Myocyte (in vitro differentiated cells): ENCODE data around the gene SDC4. TPM values are rescaled to one million over a fixed set of nuclear protein-coding genes. Genes with fewer than 3 reads are reported as not detected.
A peak's percentile ranks its signal among the peaks of the same experiment; 100 is the strongest.

Experiments
- DNase-seq: peaks from one replicate; pipeline ENCODE4 v3.0.0-alpha.2; 2012; ENCODE audit warnings: low read depth
- polyA plus RNA-seq: library from polyadenylated mRNA; unstranded; fragments of >200 nt; gene quantifications from one replicate; pipeline ENCODE4 v1.2.1, GENCODE V29; 2012; ENCODE audit warnings: missing spikeins
- total RNA-seq: library from RNA; depleted of rRNA; stranded (reverse); fragments of >200 nt; gene quantifications from 2 replicates; pipeline ENCODE4 v1.2.3, GENCODE V29; 2014

Gene SDC4
- 34.8 and 51.5 TPM in 2 replicates for total RNA-seq
- 42.9 TPM for polyA plus RNA-seq

- peak; percentile 76 for DNase-seq
These were observed at the start of gene SDC4 for GRCh38 chr20:45347936-45348778. Gene SDC4, minus strand, starts transcription at chr20:45348424. Its CDS starts 40 bp downstream, at chr20:45348384.

DNA sequence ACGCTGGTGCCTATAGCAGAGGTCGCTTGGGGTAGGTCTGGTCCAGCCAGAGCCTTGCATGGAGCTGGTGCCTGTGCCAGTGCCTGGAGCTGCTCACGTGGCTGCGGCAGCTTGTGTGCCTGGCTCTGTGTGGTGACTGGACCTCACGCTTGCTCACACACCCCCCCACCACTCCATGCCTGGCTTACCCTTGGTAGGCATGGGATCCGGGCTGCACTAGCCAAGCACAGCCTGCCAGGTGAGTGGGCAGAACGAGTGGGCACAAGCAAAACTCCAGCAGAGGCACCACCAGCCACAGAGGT lies 46.8 kb upstream of the SDC4 start:
- no peak for DNase-seq

GRCh38 chr20:45394221-45395113 lies 46.2 kb upstream of the SDC4 start:
- no peak for DNase-seq

GRCh38 chr20:45392733-45393132 lies 44.5 kb upstream of the SDC4 start:
- DNase-seq = peak; percentile 11

DNA sequence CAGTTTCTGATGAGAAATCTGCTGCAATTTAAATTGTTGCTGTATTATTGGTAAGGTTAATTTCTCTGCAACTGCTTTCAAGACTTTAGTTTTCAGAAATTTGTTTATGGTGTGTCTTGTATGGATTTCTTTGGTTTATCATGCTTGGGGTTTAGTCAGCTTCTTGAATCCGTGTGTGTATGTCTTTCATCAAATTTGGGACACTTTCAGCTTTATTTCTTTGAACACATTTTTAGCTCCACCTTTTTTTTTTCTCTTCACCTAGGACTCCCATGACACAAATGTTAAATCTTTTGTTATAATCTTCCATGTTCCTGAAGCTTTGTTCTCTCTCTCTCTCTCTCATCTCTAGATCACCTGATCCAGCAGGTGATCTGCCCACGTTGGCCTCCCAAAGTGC lies 43.3 kb upstream of the SDC4 start:
- no peak for DNase-seq

- no peak for DNase-seq
These were observed 42.7 kb upstream of the SDC4 start for GRCh38 chr20:45390931-45391330.

- DNase-seq = no peak
These were observed 39.0 kb upstream of the SDC4 start for GRCh38 chr20:45387274-45387673.

- no peak for DNase-seq
These were observed 30.0 kb upstream of the SDC4 start, which contains the start of gene TP53TG5 for GRCh38 chr20:45378191-45378590. Gene TP53TG5, minus strand, starts transcription at chr20:45378325. Its CDS starts 89 bp downstream, at chr20:45378236.

DNA sequence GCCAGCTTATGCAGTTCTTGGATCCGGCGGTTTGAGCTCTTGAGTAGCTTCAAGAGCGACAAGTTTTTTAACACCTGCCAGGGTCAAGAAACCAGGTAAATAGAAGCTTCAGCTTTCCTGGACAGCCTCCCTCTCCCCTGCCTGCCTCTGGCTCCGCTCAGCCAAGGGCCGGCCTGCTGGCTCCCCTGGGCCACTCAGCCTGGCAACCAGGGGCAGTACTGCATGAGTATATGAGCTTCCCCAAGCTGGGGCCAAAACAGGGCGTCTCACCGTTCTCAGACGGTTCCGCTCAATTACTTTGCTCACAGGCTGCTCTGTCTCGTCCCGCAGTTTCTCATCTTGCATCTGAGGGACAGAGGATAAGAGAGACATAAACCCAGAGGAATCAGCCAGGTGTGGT lies 29.0 kb upstream of the SDC4 start:
- DNase-seq = no peak

- DNase-seq = no peak
These were observed 26.7 kb upstream of the SDC4 start for GRCh38 chr20:45374966-45375365.

- DNase-seq = no peak
These were observed 25.9 kb upstream of the SDC4 start for GRCh38 chr20:45374101-45374467.

DNA sequence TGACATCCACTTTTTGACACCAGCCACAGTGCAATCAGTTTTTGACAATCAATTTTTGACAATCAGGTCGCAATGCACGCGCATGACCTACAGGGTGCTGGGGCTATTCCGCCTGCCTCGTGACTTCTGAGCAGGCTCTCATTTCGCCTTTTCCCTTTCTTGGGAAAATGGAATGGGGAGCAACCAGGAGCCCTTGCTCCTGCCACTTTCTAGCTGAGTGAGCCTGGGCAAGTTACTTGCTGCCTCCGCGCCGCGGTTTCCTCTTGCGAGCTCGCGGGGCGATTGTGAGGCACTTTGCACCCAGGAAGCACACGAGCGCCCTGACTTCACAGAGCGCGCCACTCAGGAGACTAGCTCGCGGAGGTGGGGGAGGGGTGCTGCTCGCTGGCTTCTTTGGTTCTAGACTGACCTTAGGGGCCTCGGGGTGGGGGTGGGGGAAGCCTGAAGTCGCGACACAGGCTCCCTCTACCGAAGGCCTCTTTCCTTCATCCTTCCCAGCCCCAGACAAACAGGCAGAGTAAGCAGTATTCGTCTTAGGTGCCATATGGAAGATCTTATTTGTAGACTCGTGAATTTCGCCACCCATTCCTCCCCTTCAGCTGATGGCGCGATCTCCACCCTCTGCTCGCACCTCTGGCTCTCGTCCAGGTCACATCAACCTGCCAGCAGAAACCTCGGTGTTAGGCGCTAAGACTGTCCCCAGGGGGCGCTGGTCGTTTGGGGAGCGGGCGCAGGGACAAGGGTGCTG lies 25.3 kb upstream of the SDC4 start:
- peak; percentile 89 for DNase-seq

DNA sequence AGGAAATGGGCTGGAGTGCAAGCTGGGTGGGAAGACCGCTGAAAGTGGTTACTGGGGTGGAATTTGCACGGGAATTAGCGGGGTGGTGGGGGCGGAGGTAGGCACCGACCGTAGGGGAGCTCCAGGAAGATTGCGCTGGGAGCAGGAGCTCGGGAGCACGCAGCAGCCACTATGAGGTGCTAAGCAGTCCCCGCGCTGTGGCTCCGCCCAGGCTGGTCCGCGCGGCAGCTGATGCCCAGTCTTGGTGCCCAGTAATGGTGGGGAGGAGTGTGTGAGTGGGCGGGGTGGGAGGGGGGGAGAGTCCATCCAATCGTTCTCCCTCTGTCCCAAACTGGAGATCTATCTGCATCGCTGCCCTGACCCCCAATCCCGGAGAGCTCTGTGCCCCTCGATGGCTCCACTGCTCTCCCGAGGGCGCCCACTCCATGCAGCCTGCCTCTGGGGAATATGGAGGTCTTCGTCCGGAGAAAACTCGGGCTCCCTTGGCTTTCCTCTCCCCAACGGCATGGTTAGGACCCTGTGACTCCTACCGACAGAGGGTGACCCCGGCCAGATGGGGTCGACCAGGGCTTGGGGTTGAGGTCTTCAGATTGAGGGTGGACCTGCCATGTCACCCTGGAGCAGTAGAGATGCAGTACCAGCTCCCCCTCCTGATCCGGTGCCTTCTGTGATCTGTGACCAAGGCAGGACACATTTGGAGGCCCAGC lies 24.6 kb upstream of the SDC4 start:
- peak; percentile 69 for DNase-seq

- no peak for DNase-seq
These were observed 24.0 kb upstream of the SDC4 start for GRCh38 chr20:45372241-45372640.

GRCh38 chr20:45370571-45371160 lies 22.4 kb upstream of the SDC4 start:
- DNase-seq = no peak

DNA sequence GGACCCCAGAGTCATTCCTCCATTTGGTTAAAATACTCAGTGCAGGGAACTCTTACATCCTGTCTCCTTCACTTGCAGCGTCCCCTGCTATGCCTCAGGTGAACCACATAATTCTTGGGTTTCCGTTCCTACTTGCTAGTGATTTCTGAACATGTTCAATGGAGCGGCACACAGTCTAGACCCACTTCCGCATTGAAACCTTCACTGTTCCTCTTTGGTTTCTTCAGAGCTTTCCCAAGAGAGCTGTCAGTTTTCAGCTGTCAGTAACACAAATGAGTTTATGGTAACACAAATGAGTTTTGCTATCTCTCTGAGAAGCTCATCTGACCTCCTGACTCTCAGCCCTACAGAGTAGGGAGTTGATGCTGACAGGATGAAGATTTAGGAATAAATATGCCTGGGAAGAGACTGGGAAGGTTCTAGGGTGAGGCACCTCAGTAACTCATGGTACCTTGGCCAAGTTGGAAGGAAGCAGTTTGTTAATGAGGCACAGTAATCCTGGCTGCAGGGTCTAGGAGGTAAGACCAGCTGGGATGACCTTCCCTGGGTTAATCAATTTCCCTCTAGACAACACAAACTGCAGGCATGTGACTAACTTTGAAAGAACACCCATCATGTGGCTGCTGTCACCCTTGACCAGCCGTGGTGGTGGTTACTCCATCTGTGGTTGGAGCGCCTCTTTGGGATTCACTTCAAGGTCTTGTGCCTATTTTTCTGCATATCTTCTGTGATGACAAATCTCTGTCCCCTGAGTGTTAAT lies 20.2 kb upstream of the SDC4 start:
- DNase-seq = peak; percentile 71

- DNase-seq = no peak
These were observed 18.9 kb upstream of the SDC4 start for GRCh38 chr20:45367126-45367525.

DNA sequence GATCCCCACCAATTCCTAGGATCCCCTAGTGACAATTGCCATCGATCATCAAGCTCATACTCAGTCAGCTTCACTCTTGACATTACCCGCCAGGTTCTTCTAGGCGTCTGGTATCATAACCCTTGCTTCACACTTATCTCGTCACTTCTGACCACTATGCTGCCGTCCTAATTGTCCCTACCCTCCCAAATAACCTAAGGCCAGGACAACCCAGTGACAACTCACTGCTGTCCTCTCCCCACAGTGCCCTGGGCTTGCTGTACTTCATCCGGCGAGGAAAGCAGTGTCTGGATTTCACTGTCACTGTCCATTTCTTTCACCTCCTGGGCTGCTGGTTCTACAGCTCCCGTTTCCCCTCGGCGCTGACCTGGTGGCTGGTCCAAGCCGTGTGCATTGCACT lies 18.4 kb upstream of the SDC4 start:
- no peak for DNase-seq

DNA sequence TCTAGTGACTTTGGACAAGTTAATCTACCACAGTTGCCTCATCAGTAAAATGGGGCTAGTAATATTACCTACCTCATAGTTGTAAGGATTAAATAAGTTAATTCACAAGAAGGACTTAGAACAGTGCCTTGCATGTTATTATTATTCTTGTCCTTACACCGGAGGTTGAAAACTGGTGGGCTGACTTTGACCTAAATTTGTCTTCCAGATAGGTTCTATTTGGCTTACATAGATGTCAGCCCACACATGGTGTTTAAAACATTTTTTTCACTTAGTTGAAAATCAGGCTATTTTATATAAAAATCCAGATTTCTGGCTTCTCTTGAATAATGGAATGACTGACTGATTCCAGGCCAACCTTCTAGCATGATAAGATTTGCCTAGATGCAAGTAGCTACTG lies 18.0 kb upstream of the SDC4 start:
- DNase-seq = no peak

GRCh38 chr20:45365444-45365970 lies 17.3 kb upstream of the SDC4 start:
- no peak for DNase-seq
